Smooth muscle cell (in vitro differentiated cells): ENCODE measurements around the gene PTPN21. TPM values are rescaled to one million over a fixed set of nuclear protein-coding genes. Genes with fewer than 3 reads are reported as not detected.
"Not testable (repeated sequence)": the region's sequence is repeated elsewhere in the genome, so short reads cannot be mapped to it uniquely, and the experiment has no call there.

Source experiments
- DNase-seq: peaks from one replicate; lab custom pipeline; 2025; ENCODE audit not compliant: unreplicated experiment; lab: John Stamatoyannopoulos, UW
- H2AFZ ChIP-seq: fragments of 200-600 bp; sonication (generic); 2 replicates; pipeline ENCODE4 v1.6.0; 2016; ENCODE audit warnings: antibody characterized with exemption, low read depth, mild to moderate bottlenecking
- H3F3A ChIP-seq: fragments of 200-600 bp; sonication (generic); 2 replicates; pipeline ENCODE4 v1.6.0; 2017; ENCODE audit warnings: antibody characterized with exemption, low read depth
- H3K27ac ChIP-seq: fragments of 200-600 bp; sonication (generic); 2 replicates; pipeline ENCODE4 v1.5.1; 2016; ENCODE audit warnings: low read depth, mild to moderate bottlenecking
- H3K27me3 ChIP-seq: fragments of 200-600 bp; sonication (generic); 2 replicates; pipeline ENCODE4 v1.6.1; 2016; ENCODE audit warnings: low read depth, mild to moderate bottlenecking
- H3K36me3 ChIP-seq: fragments of 200-600 bp; sonication (generic); 2 replicates; pipeline ENCODE4 v1.5.1; 2016; ENCODE audit warnings: low read depth
- H3K4me1 ChIP-seq: fragments of 200-600 bp; sonication (generic); 2 replicates; pipeline ENCODE4 v1.5.1; 2016; ENCODE audit warnings: low read depth
- H3K4me2 ChIP-seq: fragments of 200-600 bp; sonication (generic); 2 replicates; pipeline ENCODE4 v1.6.0; 2016; ENCODE audit warnings: mild to moderate bottlenecking
- H3K4me3 ChIP-seq: fragments of 200-600 bp; sonication (generic); 2 replicates; pipeline ENCODE4 v1.5.1; 2016; ENCODE audit warnings: mild to moderate bottlenecking
- H3K79me2 ChIP-seq: fragments of 200-600 bp; sonication (generic); 2 replicates; pipeline ENCODE4 v1.6.0; 2016; ENCODE audit warnings: low read depth, mild to moderate bottlenecking
- H3K9ac ChIP-seq: fragments of 200-600 bp; sonication (generic); 2 replicates; pipeline ENCODE4 v1.6.0; 2016; ENCODE audit warnings: low read depth
- H3K9me3 ChIP-seq: fragments of 200-600 bp; sonication (generic); replicated peaks from 2 replicates; pipeline ENCODE4 v1.5.1; 2016; ENCODE audit warnings: low read depth
- H4K20me1 ChIP-seq: fragments of 200-600 bp; sonication (generic); 2 replicates; pipeline ENCODE4 v1.6.0; 2016; ENCODE audit warnings: low read depth
- CTCF ChIP-seq: fragments of 200-600 bp; sonication (generic); IDR thresholded peaks from 2 replicates; pipeline ENCODE4 v1.5.1; 2017; ENCODE audit warnings: borderline replicate concordance, mild to moderate bottlenecking, antibody characterized with exemption; ENCODE audit not compliant: insufficient read depth, poor library complexity, severe bottlenecking
- WGBS: methylation state at CpG from one replicate; pipeline ENCODE4 v1.1.7; 2016; ENCODE audit warnings: low lambda C conversion rate; 5-methylcytosine and 5-hydroxymethylcytosine counted together
- polyA plus RNA-seq: library from polyadenylated mRNA; unstranded; fragments of >200 nt; fragmentation: Nextera tagmentation; extraction: Ambion mirVana; gene quantifications from 2 replicates; pipeline ENCODE4 v1.2.1, GENCODE V29; 2016
- total RNA-seq: library from RNA; depleted of rRNA; stranded (reverse); fragments of >200 nt; gene quantifications from 2 replicates; pipeline ENCODE4 v1.2.3, GENCODE V29; 2014

PTPN21 gene
- total and polyA plus RNA-seq, 2 experiments from 2014 or later, result 8.1 to 12.2 TPM

DNA sequence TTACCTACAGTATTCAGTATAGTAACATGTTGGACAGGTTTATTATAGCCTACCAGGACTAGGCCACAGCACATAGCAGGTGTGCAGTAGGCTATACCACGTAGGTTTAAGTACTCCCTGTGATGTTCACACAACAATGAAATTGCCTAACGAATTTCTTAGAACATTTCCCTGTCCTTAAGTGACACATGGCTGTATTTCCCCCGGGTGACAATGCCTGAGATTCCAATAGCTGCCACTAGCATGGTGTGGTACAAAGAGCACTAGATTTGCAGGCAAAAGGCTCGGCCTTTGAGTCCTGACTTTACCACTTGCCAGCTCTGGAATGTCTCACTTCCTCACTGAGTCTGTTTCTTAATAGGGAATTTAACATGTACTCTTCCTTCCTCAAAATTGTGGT lies 19.7 kb downstream of the PTPN21 start:
- Histone ChIP-seq H2AFZ (no peak overlapping the region), H3K36me3 (peaks cover 6% of the 10 kb centered on the region), H3K4me2 (no peak overlapping the region), H3K27me3 (no peaks in the 10 kb centered on the region), H4K20me1 (peaks cover 51% of the 10 kb centered on the region), H3K9ac (no peak overlapping the region), H3K27ac (no peak overlapping the region), H3K4me3 (no peak overlapping the region), H3F3A (no peaks in the 10 kb centered on the region), H3K4me1 (no peaks in the 10 kb centered on the region), H3K79me2 (peaks cover 40% of the 10 kb centered on the region), H3K9me3 (peaks cover 3% of the 10 kb centered on the region)
- TF ChIP-seq CTCF, result no peak
- 73% methylated on average over 4 of the region's 4 CpGs for WGBS
- no peak for DNase-seq

DNA sequence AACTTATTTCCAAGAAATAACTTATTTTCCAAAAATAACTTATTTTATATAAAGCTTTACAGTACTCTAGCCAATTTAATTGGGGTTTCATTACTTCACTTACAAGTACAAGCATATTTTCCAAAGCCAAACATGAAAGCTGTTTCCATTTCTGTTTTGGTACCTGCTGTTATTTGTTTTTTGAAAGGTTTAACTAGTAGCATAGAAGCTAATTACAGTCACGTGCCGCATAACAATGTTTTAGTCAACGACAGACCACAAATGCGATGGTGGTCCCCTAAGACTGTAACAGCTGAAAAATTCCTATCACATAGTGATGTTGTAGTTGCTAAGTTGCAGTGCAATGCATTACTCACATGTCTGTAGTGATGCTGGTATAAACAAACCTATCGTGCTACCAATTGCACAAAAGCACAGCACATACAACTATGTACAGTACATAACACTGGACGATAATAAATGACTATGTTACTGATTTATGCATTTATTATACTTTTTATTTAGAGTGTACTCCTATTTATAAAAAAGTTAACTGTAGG lies 21.7 kb downstream of the PTPN21 start:
- no peaks in the 10 kb centered on the region for H3F3A ChIP-seq
- H2AFZ ChIP-seq, result no peak overlapping the region
- peaks cover 6% of the 10 kb centered on the region for H3K36me3 ChIP-seq
- H3K4me2 ChIP-seq, result no peak overlapping the region
- no peak overlapping the region for H3K9ac ChIP-seq
- TF ChIP-seq CTCF, result no peak
- no peak overlapping the region for H3K27ac ChIP-seq
- 95% methylated on average over 6 of the region's 6 CpGs for WGBS
- H3K27me3 ChIP-seq, result no peaks in the 10 kb centered on the region
- peaks cover 4% of the 10 kb centered on the region for H3K9me3 ChIP-seq
- no peak overlapping the region for H3K4me3 ChIP-seq
- no peak for DNase-seq
- peaks cover 31% of the 10 kb centered on the region for H4K20me1 ChIP-seq
- peaks cover 29% of the 10 kb centered on the region for H3K79me2 ChIP-seq
- H3K4me1 ChIP-seq, result no peaks in the 10 kb centered on the region

DNA sequence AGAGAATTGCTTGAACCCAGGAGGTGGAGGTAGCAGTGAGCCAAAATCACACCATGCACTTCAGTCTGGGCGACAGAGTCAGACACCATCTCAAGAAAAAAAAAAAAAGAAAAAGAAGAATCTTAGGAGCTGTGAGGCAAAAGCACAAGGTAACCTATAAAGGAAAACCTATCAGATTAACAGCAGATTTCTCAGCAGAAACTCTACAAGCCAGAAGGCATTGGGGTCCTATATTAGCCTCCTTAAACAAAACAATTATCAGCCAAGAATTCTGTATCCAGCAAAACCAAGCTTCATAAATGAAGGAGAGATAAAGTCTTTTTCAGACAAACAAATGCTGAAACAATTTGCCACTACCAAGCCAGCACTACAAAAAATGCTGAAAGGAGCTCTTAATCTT lies 24.9 kb downstream of the PTPN21 start:
- not testable (repeated sequence) for H3K9ac ChIP-seq, H3K9me3 ChIP-seq, DNase-seq, H2AFZ ChIP-seq, H3K4me1 ChIP-seq, H3K27ac ChIP-seq, H3K27me3 ChIP-seq, H3F3A ChIP-seq, H3K36me3 ChIP-seq, H3K4me2 ChIP-seq, H3K4me3 ChIP-seq, H4K20me1 ChIP-seq
- peaks cover 41% of the 10 kb centered on the region for H3K79me2 ChIP-seq
- WGBS, result 100% methylated on average over 1 of the region's 1 CpG

DNA sequence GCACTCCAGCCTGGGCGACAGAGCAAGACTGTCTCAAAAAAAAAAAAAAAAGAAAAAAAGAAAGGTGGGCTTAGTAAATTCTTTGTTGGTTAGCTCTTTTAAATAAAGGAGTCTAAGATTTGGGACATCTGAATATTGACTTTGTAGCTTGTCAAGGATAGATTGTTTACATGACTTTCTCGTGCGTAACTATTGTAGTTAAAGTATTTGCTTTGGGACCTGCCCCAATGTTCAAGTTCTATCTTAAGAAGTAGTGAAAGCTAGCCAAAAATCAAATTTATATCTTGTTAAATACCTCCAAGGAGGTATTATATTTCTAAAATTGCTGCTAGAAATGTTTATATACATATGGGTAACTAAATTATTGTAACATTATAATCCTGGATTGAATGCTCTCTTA lies 32.4 kb downstream of the PTPN21 start:
- no peak for DNase-seq

More for the DNA sequence above, 32.4 kb downstream of the PTPN21 start:
- no peak for TF ChIP-seq CTCF
- Histone ChIP-seq H3K9me3 (no peaks in the 10 kb centered on the region), H3F3A (no peaks in the 10 kb centered on the region), H3K9ac (no peak overlapping the region), H3K4me1 (peaks cover 9% of the 10 kb centered on the region), H3K4me3 (no peak overlapping the region), H3K27ac (no peak overlapping the region), H4K20me1 (peaks cover 51% of the 10 kb centered on the region), H3K36me3 (no peaks in the 10 kb centered on the region), H2AFZ (no peak overlapping the region), H3K4me2 (no peak overlapping the region), H3K79me2 (peaks cover 58% of the 10 kb centered on the region), H3K27me3 (no peaks in the 10 kb centered on the region)
- WGBS, result 92% methylated on average over 3 of the region's 3 CpGs
